H1 (cell line): ENCODE data around the gene ANKRD24.

Source experiments
- BRCA1 ChIP-seq: IDR thresholded peaks from 2 replicates; pipeline ENCODE4 v1.6.1; 2012; ENCODE audit warnings: low read depth, low read length, improper control_type of control experiment
- CREB1 ChIP-seq: IDR thresholded peaks from 2 replicates; pipeline ENCODE4 v1.6.1; 2012; ENCODE audit warnings: inconsistent platforms
- GABPA ChIP-seq: IDR thresholded peaks from 2 replicates; pipeline ENCODE4 v1.6.1; 2011; ENCODE audit warnings: mild to moderate bottlenecking, low read length, moderate library complexity, borderline replicate concordance; ENCODE audit not compliant: insufficient read depth
- POLR2A ChIP-seq, 2 experiments: IDR thresholded peaks; 1 replicate in 1 of 2; 2 replicates in 1 of 2; pipeline ENCODE4 v1.6.1; 2011; ENCODE audit warnings: low read depth in 2 of 2, low read length in 2 of 2, mild to moderate bottlenecking in 2 of 2; ENCODE audit errors: control extremely low read depth in 1 of 2
- YY1 ChIP-seq: IDR thresholded peaks from 2 replicates; pipeline ENCODE4 v1.6.1; 2011; ENCODE audit warnings: low read depth, mild to moderate bottlenecking, low read length
- TF ChIP-seq, protein P1 (sequence below), 3 experiments: IDR thresholded peaks; 1 replicate in 2 of 3; 2 replicates in 1 of 3; pipeline versions ENCODE4 v1.5.1 to v1.6.1; 2011; ENCODE audit warnings: low read length in 3 of 3, mild to moderate bottlenecking in 3 of 3, inconsistent platforms in 2 of 3, low read depth in 1 of 3, moderate library complexity in 1 of 3; ENCODE audit not compliant: insufficient read depth in 1 of 3; ENCODE audit errors: control extremely low read depth in 1 of 3

DNA sequence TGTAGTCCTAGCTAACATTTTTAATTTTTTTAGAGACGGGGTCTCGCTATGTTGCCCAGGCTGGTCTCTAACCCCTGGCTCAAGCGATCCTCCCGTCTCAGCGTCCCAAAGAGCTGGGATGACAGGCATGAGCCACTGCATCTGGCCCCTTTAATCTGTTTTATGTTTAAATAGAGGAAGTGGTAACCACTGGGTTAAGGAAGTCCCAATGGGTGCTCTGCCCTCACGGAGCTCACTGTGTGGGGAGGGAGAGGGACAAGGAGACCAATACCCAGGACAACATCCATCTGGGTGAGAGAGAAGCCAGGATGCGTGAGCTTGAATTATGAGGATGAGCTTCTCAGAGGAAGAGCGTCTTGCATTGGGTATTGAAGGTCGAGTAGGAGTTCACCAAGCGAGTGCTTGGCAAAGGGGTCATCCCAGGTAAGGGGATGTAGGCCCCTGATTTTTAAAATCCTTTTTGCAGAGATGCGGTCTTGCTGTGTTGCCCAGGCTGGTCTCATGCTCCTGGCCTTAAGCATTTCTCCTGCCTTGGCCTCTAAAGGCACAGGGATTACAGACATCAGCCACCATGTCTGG is 78.2 kb downstream of the ANKRD24 start:
- TF ChIP-seq BRCA1: no peak
- TF ChIP-seq CREB1: no peak
- TF ChIP-seq, protein P1, sequence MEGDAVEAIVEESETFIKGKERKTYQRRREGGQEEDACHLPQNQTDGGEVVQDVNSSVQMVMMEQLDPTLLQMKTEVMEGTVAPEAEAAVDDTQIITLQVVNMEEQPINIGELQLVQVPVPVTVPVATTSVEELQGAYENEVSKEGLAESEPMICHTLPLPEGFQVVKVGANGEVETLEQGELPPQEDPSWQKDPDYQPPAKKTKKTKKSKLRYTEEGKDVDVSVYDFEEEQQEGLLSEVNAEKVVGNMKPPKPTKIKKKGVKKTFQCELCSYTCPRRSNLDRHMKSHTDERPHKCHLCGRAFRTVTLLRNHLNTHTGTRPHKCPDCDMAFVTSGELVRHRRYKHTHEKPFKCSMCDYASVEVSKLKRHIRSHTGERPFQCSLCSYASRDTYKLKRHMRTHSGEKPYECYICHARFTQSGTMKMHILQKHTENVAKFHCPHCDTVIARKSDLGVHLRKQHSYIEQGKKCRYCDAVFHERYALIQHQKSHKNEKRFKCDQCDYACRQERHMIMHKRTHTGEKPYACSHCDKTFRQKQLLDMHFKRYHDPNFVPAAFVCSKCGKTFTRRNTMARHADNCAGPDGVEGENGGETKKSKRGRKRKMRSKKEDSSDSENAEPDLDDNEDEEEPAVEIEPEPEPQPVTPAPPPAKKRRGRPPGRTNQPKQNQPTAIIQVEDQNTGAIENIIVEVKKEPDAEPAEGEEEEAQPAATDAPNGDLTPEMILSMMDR (IDR thresholded peaks at IDR 0.05; ENCODE audit: control extremely low read depth in 1 of 3, insufficient read depth in 1 of 3, low read depth in 1 of 3, low read length in 3 of 3): no peak
- no peak for TF ChIP-seq GABPA
- no peak for TF ChIP-seq YY1
- no peak for TF ChIP-seq POLR2A (IDR thresholded peaks at IDR 0.05; ENCODE audit: control extremely low read depth in 1 of 2, low read depth in 2 of 2, low read length in 2 of 2)
